ES-I3 (cell line): ENCODE results near the gene OFD1.

Experiments
- H3K36me3 ChIP-seq: 2 replicates; pipeline ENCODE4 v1.6.1; 2013; ENCODE audit warnings: mild to moderate bottlenecking, low read length, control low read depth, moderate library complexity; ENCODE audit not compliant: insufficient read depth
- H3K4me1 ChIP-seq: 2 replicates; pipeline ENCODE4 v1.6.1; 2013; ENCODE audit warnings: mild to moderate bottlenecking, control low read depth, low read length; ENCODE audit not compliant: insufficient read depth
- H3K9ac ChIP-seq: 2 replicates; pipeline ENCODE4 v1.6.1; 2013; ENCODE audit warnings: low read depth, mild to moderate bottlenecking, low read length, moderate library complexity
- H3K9me3 ChIP-seq: 2 replicates; pipeline ENCODE4 v1.6.1; 2013; ENCODE audit warnings: mild to moderate bottlenecking, low read length, moderate library complexity; ENCODE audit not compliant: control insufficient read depth, insufficient read depth

OFD1 gene

GRCh38 chrX:13778916-13779315 lies 44.4 kb downstream of the OFD1 start:
- Histone ChIP-seq H3K9me3 (no peaks in the 10 kb centered on the region), H3K4me1 (peaks cover 11% of the 10 kb centered on the region; the same call in 1 of the 2 replicates), H3K9ac (no peak overlapping the region), H3K36me3 (no peaks in the 10 kb centered on the region; the same call in 1 of the 2 replicates)

- Histone ChIP-seq H3K9ac (no peak overlapping the region), H3K4me1 (peaks cover 11% of the 10 kb centered on the region; the same call in 1 of the 2 replicates), H3K36me3 (no peaks in the 10 kb centered on the region; the same call in 1 of the 2 replicates), H3K9me3 (no peaks in the 10 kb centered on the region)
These were observed 46.4 kb downstream of the OFD1 start for GRCh38 chrX:13780868-13781427.

- Histone ChIP-seq H3K4me1 (0 out of 2 replicates have a peak, but pooled peaks cover 3% of the 10 kb centered on the region), H3K9ac (no peak overlapping the region), H3K9me3 (no peaks in the 10 kb centered on the region), H3K36me3 (no peaks in the 10 kb centered on the region; the same call in 1 of the 2 replicates)
These were observed 51.5 kb downstream of the OFD1 start for GRCh38 chrX:13786048-13786447.

GRCh38 chrX:13790206-13791131 lies 55.9 kb downstream of the OFD1 start:
- Histone ChIP-seq H3K9me3 (no peaks in the 10 kb centered on the region), H3K9ac (no peak overlapping the region), H3K36me3 (no peaks in the 10 kb centered on the region), H3K4me1 (peaks cover 15% of the 10 kb centered on the region; the same call in 1 of the 2 replicates)

- no peak overlapping the region for H3K9ac ChIP-seq
- no peaks in the 10 kb centered on the region for H3K9me3 ChIP-seq
- H3K36me3 ChIP-seq, result no peaks in the 10 kb centered on the region
- peaks cover 15% of the 10 kb centered on the region; the same call in 1 of the 2 replicates for H3K4me1 ChIP-seq
These were observed 56.6 kb downstream of the OFD1 start for GRCh38 chrX:13791145-13791544.

- Histone ChIP-seq H3K9me3 (no peaks in the 10 kb centered on the region), H3K4me1 (peaks cover 15% of the 10 kb centered on the region; the same call in 1 of the 2 replicates), H3K36me3 (no peaks in the 10 kb centered on the region), H3K9ac (no peak overlapping the region)
These were observed 57.0 kb downstream of the OFD1 start for GRCh38 chrX:13791559-13791958.

GRCh38 chrX:13793897-13794296 lies 59.3 kb downstream of the OFD1 start:
- Histone ChIP-seq H3K36me3 (no peaks in the 10 kb centered on the region), H3K4me1 (peaks cover 15% of the 10 kb centered on the region; the same call in 1 of the 2 replicates), H3K9me3 (no peaks in the 10 kb centered on the region), H3K9ac (no peak overlapping the region)

GRCh38 chrX:13794417-13794816 lies 59.9 kb downstream of the OFD1 start:
- no peaks in the 10 kb centered on the region for H3K36me3 ChIP-seq
- no peak overlapping the region for H3K9ac ChIP-seq
- no peaks in the 10 kb centered on the region for H3K9me3 ChIP-seq
- H3K4me1 ChIP-seq, result peaks cover 15% of the 10 kb centered on the region; the same call in 1 of the 2 replicates

- Histone ChIP-seq H3K4me1 (peaks cover 16% of the 10 kb centered on the region; the same call in 1 of the 2 replicates), H3K36me3 (no peaks in the 10 kb centered on the region), H3K9me3 (no peaks in the 10 kb centered on the region), H3K9ac (no peak overlapping the region)
These were observed 63.0 kb downstream of the OFD1 start for GRCh38 chrX:13797512-13797911.

GRCh38 chrX:13798184-13798583 lies 63.6 kb downstream of the OFD1 start:
- H3K9me3 ChIP-seq, result no peaks in the 10 kb centered on the region
- peaks cover 19% of the 10 kb centered on the region for H3K4me1 ChIP-seq
- H3K9ac ChIP-seq, result no peak overlapping the region
- H3K36me3 ChIP-seq, result no peaks in the 10 kb centered on the region

GRCh38 chrX:13803116-13803515 lies 68.6 kb downstream of the OFD1 start:
- Histone ChIP-seq H3K9ac (no peak overlapping the region), H3K36me3 (no peaks in the 10 kb centered on the region), H3K4me1 (peaks cover 20% of the 10 kb centered on the region), H3K9me3 (no peaks in the 10 kb centered on the region)

- H3K4me1 ChIP-seq, result peaks cover 20% of the 10 kb centered on the region
- no peaks in the 10 kb centered on the region for H3K9me3 ChIP-seq
- H3K9ac ChIP-seq, result no peak overlapping the region
- no peaks in the 10 kb centered on the region for H3K36me3 ChIP-seq
These were observed 70.7 kb downstream of the OFD1 start for GRCh38 chrX:13805241-13805640.

- Histone ChIP-seq H3K9me3 (no peaks in the 10 kb centered on the region), H3K36me3 (no peaks in the 10 kb centered on the region), H3K4me1 (peaks cover 8% of the 10 kb centered on the region; the same call in 1 of the 2 replicates), H3K9ac (no peak overlapping the region)
These were observed 73.7 kb downstream of the OFD1 start for GRCh38 chrX:13808293-13808692.

- Histone ChIP-seq H3K4me1 (peaks cover 3% of the 10 kb centered on the region), H3K9me3 (no peaks in the 10 kb centered on the region), H3K36me3 (no peaks in the 10 kb centered on the region), H3K9ac (no peak overlapping the region)
These were observed 74.3 kb downstream of the OFD1 start for GRCh38 chrX:13808865-13809264.

- no peaks in the 10 kb centered on the region for H3K36me3 ChIP-seq
- no peak overlapping the region for H3K9ac ChIP-seq
- H3K4me1 ChIP-seq, result no peaks in the 10 kb centered on the region; the same call in 1 of the 2 replicates
- no peaks in the 10 kb centered on the region for H3K9me3 ChIP-seq
These were observed 81.1 kb downstream of the OFD1 start for GRCh38 chrX:13815664-13816063.
